H1 (cell line): ENCODE data around the gene ZWILCH. TPM values are rescaled to one million over a fixed set of nuclear protein-coding genes. Genes with fewer than 3 reads are reported as not detected.

ENCODE experiments used
- CTCF ChIA-PET: fragments of 300-600 bp; sonication (Branson Sonifier 250); formaldehyde crosslinking; loops from one replicate; lab custom pipeline; 2021; ENCODE audit not compliant: partially characterized antibody; lab: Charles Lee
- POLR2A ChIA-PET: fragments of 300-600 bp; sonication (Branson Sonifier 250); formaldehyde crosslinking; loops from one replicate; lab custom pipeline; 2021; ENCODE audit warnings: inconsistent platforms; ENCODE audit not compliant: partially characterized antibody; lab: Charles Lee
- DNase-seq, 2 experiments: peaks; one replicate each; pipeline versions ENCODE4 v3.0.0 to v3.0.0-alpha.2; 2010 to 2022; ENCODE audit warnings: low spot score in 2 of 2, low read depth in 1 of 2, mixed read lengths in 1 of 2
- FAIRE-seq: peaks from 2 replicates; lab custom pipeline; 2011; peaks lifted over from hg19 to GRCh38; lab: Jason Lieb, UNC
- H2AFZ ChIP-seq: 2 replicates; pipeline ENCODE4 v1.8.1; 2012; ENCODE audit warnings: low read length, inconsistent platforms
- H2AK5ac ChIP-seq: 2 replicates; pipeline ENCODE4 v1.6.1; 2013; ENCODE audit warnings: low read depth, low read length
- H2BK120ac ChIP-seq: replicated peaks from 2 replicates; pipeline ENCODE3; 2013; ENCODE audit warnings: low read depth, low read length, inconsistent platforms
- H2BK12ac ChIP-seq: 2 replicates; pipeline ENCODE4 v1.6.1; 2013; ENCODE audit warnings: low read depth, low read length
- H2BK15ac ChIP-seq: 2 replicates; pipeline ENCODE4 v1.6.1; 2013; ENCODE audit warnings: low read length
- H2BK20ac ChIP-seq: 2 replicates; pipeline ENCODE4 v1.6.1; 2013; ENCODE audit warnings: low read length
- H2BK5ac ChIP-seq: 2 replicates; pipeline ENCODE4 v1.6.1; 2013; ENCODE audit warnings: low read depth, low read length
- H3K14ac ChIP-seq: 2 replicates; pipeline ENCODE4 v1.6.1; 2013; ENCODE audit warnings: inconsistent platforms; ENCODE audit not compliant: insufficient read length
- H3K18ac ChIP-seq: 2 replicates; pipeline ENCODE4 v1.6.1; 2013; ENCODE audit warnings: low read length; ENCODE audit errors: extremely low read depth
- H3K23ac ChIP-seq: 2 replicates; pipeline ENCODE4 v1.6.1; 2013; ENCODE audit warnings: inconsistent platforms; ENCODE audit not compliant: insufficient read length
- H3K23me2 ChIP-seq: 2 replicates; pipeline ENCODE4 v1.6.1; 2013; ENCODE audit warnings: low read depth, low read length
- H3K27ac ChIP-seq: 2 replicates; pipeline ENCODE4 v1.6.1; 2011; ENCODE audit warnings: low read depth, low read length, inconsistent platforms
- H3K27me3 ChIP-seq, 4 experiments: replicated peaks in 1 of 4; 1 replicate in 1 of 4; 2 replicates in 3 of 4; pipeline versions ENCODE4 v1.6.1 to v1.8.1; 2011 to 2013; ENCODE audit warnings: low read length in 3 of 4, mild to moderate bottlenecking in 3 of 4, inconsistent platforms in 2 of 4, mixed read lengths in 2 of 4, moderate library complexity in 1 of 4; ENCODE audit not compliant: control insufficient read depth in 3 of 4, insufficient read depth in 3 of 4; ENCODE audit errors: extremely low read depth in 1 of 4
- H3K36me3 ChIP-seq, 4 experiments: 2 replicates each; pipeline versions ENCODE4 v1.6.1 to v1.8.1; 2011 to 2013; ENCODE audit warnings: mild to moderate bottlenecking in 4 of 4, low read length in 3 of 4, moderate library complexity in 2 of 4, control low read depth in 1 of 4, inconsistent platforms in 1 of 4; ENCODE audit not compliant: insufficient read depth in 4 of 4, control insufficient read depth in 2 of 4
- H3K4ac ChIP-seq: replicated peaks from 2 replicates; pipeline ENCODE3; 2013; ENCODE audit warnings: low read length, low read depth, mixed read lengths, inconsistent platforms; ENCODE audit not compliant: insufficient read length
- H3K4me1 ChIP-seq, 4 experiments: replicated peaks in 1 of 4; 1 replicate in 1 of 4; 2 replicates in 3 of 4; pipeline versions ENCODE4 v1.6.1 to v1.8.1; 2011 to 2013; ENCODE audit warnings: low read length in 3 of 4, inconsistent platforms in 2 of 4, mixed read lengths in 1 of 4; ENCODE audit not compliant: insufficient read depth in 4 of 4, control insufficient read depth in 3 of 4
- H3K4me2 ChIP-seq, 2 experiments: 2 replicates each; pipeline versions ENCODE4 v1.6.1 to v1.8.1; 2011 to 2013; ENCODE audit warnings: low read depth in 2 of 2, low read length in 2 of 2, control low read depth in 1 of 2, inconsistent platforms in 1 of 2, mild to moderate bottlenecking in 1 of 2; ENCODE audit not compliant: insufficient read depth in 1 of 2
- H3K4me3 ChIP-seq, 4 experiments: fragments of 200-600, 300-600 bp in 1 of 4; sonication (generic), shearing (Covaris generic), sonication (Bioruptor Twin) in 1 of 4; 2 replicates each; pipeline versions ENCODE4 v1.5.1 to v1.8.1; 2011 to 2016; ENCODE audit warnings: low read length in 4 of 4, low read depth in 3 of 4, control low read depth in 2 of 4, inconsistent platforms in 2 of 4, mild to moderate bottlenecking in 2 of 4, mixed read lengths in 1 of 4, moderate library complexity in 1 of 4; ENCODE audit not compliant: insufficient read depth in 2 of 4; ENCODE audit errors: extremely low read depth in 1 of 4
- H3K56ac ChIP-seq: replicated peaks from 2 replicates; pipeline ENCODE3; 2013; ENCODE audit warnings: low read depth, mild to moderate bottlenecking, mixed read lengths, low read length, inconsistent platforms; ENCODE audit not compliant: insufficient read length
- H3K79me1 ChIP-seq: 2 replicates; pipeline ENCODE4 v1.6.1; 2013; ENCODE audit warnings: low read depth, low read length, control low read depth
- H3K79me2 ChIP-seq, 2 experiments: 2 replicates each; pipeline versions ENCODE4 v1.6.1 to v1.8.1; 2012 to 2013; ENCODE audit warnings: low read length in 2 of 2, mild to moderate bottlenecking in 2 of 2, inconsistent platforms in 1 of 2; ENCODE audit not compliant: insufficient read depth in 2 of 2, control insufficient read depth in 1 of 2
- H3K9ac ChIP-seq, 4 experiments: replicated peaks in 1 of 4; 1 replicate in 1 of 4; 2 replicates in 3 of 4; pipeline versions ENCODE4 v1.6.1 to v1.8.1; 2011 to 2013; ENCODE audit warnings: low read depth in 3 of 4, low read length in 3 of 4, control low read depth in 2 of 4, mild to moderate bottlenecking in 2 of 4, moderate library complexity in 2 of 4, inconsistent platforms in 1 of 4; ENCODE audit errors: extremely low read depth in 1 of 4
- H3K9me3 ChIP-seq, 2 experiments: 2 replicates each; pipeline versions ENCODE4 v1.6.1 to v1.8.1; 2012 to 2013; ENCODE audit warnings: mild to moderate bottlenecking in 2 of 2, moderate library complexity in 2 of 2, control low read depth in 1 of 2, inconsistent platforms in 1 of 2, low read depth in 1 of 2, low read length in 1 of 2, mixed read lengths in 1 of 2; ENCODE audit not compliant: insufficient read depth in 2 of 2
- H4K20me1 ChIP-seq, 2 experiments: replicated peaks in 1 of 2; 2 replicates each; pipeline versions ENCODE3 to v1.8.1; 2011 to 2013; ENCODE audit warnings: inconsistent platforms in 2 of 2, low read length in 2 of 2, mild to moderate bottlenecking in 1 of 2; ENCODE audit not compliant: insufficient read depth in 2 of 2, control insufficient read depth in 1 of 2
- H4K5ac ChIP-seq: 2 replicates; pipeline ENCODE4 v1.6.1; 2013; ENCODE audit warnings: low read length, low read depth, mixed read lengths, inconsistent platforms; ENCODE audit not compliant: insufficient read length
- H4K8ac ChIP-seq: 2 replicates; pipeline ENCODE4 v1.8.0; 2013; ENCODE audit warnings: mild to moderate bottlenecking, moderate library complexity, low read length, inconsistent platforms; ENCODE audit not compliant: insufficient read depth; ENCODE audit errors: extremely low read depth
- H4K91ac ChIP-seq: replicated peaks from 2 replicates; pipeline ENCODE3; 2013; ENCODE audit warnings: low read length, mixed read lengths, inconsistent platforms; ENCODE audit not compliant: insufficient read length
- ASH2L ChIP-seq: fragments of 200-600, 300-600 bp; sonication (generic); IDR thresholded peaks from one replicate; pipeline ENCODE4 v1.7.1; 2017; ENCODE audit warnings: low read length
- BCL11A ChIP-seq, 2 experiments: IDR thresholded peaks; one replicate each; pipeline ENCODE4 v1.6.1; 2011; ENCODE audit warnings: low read depth in 2 of 2, low read length in 2 of 2, mild to moderate bottlenecking in 2 of 2
- GABPA ChIP-seq: IDR thresholded peaks from 2 replicates; pipeline ENCODE4 v1.6.1; 2011; ENCODE audit warnings: mild to moderate bottlenecking, low read length, moderate library complexity, borderline replicate concordance; ENCODE audit not compliant: insufficient read depth
- HDAC2 ChIP-seq, 2 experiments: fragments of 300-600 bp in 1 of 2; sonication (generic) in 1 of 2; IDR thresholded peaks; 2 replicates each; pipeline ENCODE4 v1.6.1; 2011 to 2012; ENCODE audit warnings: low read depth in 2 of 2, low read length in 2 of 2, mild to moderate bottlenecking in 2 of 2, moderate library complexity in 2 of 2, borderline replicate concordance in 1 of 2, inconsistent platforms in 1 of 2
- JUN ChIP-seq: IDR thresholded peaks from 2 replicates; pipeline ENCODE4 v1.6.1; 2011; ENCODE audit warnings: low read depth, mild to moderate bottlenecking, improper control_type of control experiment, low read length
- KDM1A ChIP-seq: fragments of 200-600, 300-600 bp; sonication (generic); IDR thresholded peaks from 2 replicates; pipeline ENCODE4 v1.7.1; 2016; ENCODE audit warnings: mild to moderate bottlenecking, low read length, borderline replicate concordance
- SAP30 ChIP-seq: fragments of 300-600 bp; sonication (generic); IDR thresholded peaks from 2 replicates; pipeline ENCODE4 v1.7.1; 2012; ENCODE audit warnings: low read length, moderate library complexity, mild to moderate bottlenecking, inconsistent platforms; ENCODE audit not compliant: insufficient read depth, insufficient replicate concordance
- YY1 ChIP-seq: IDR thresholded peaks from 2 replicates; pipeline ENCODE4 v1.6.1; 2011; ENCODE audit warnings: low read depth, mild to moderate bottlenecking, low read length
- ZNF274 ChIP-seq: IDR thresholded peaks from 2 replicates; pipeline ENCODE4 v1.7.0; 2012; ENCODE audit warnings: low read length, borderline replicate concordance; ENCODE audit errors: extremely low read depth
- whole genome bisulfite sequencing, 2 experiments: shearing (Covaris generic) in 1 of 2; methylation state at CpG; one replicate each; pipeline versions ENCODE4 v1.1.6 to v1.1.7; 2013 to 2015; ENCODE audit warnings: low lambda C conversion rate in 2 of 2, mixed read lengths in 2 of 2, inconsistent platforms in 1 of 2, low coverage in 1 of 2, missing lambda C conversion rate in 1 of 2; ENCODE audit not compliant: insufficient replicate concordance in 2 of 2, insufficient coverage in 1 of 2, insufficient read length in 1 of 2; ENCODE audit errors: extremely low coverage in 1 of 2, missing lambda C conversion rate in 1 of 2; 5-methylcytosine and 5-hydroxymethylcytosine counted together
- polyA plus RNA-seq, 7 experiments: library from polyadenylated mRNA; depleted of rRNA in 3 of 7; stranded (reverse) in 5 of 7; unstranded in 2 of 7; fragments of >200 nt in 5 of 7; fragments of 200-250 nt in 2 of 7; gene quantifications; 1 replicate in 5 of 7; 2 replicates in 1 of 7; 4 replicates in 1 of 7; pipeline versions ENCODE4 v1.2.1 to v1.2.3, GENCODE V29; 2011 to 2013; ENCODE audit warnings: missing spikeins in 2 of 7, mixed read lengths in 2 of 7
- total RNA-seq: library from RNA; stranded (reverse); fragmentation: NEBNext Ultra II Directional; extraction: Animal tissue kit (Norgen Biotek cat#: 25700); gene quantifications from 2 replicates; pipeline ENCODE4 v1.2.1, GENCODE V29; 2021

The ZWILCH gene
- total and polyA plus RNA-seq, 2 of the 8 experiments (the other 6 are each of a cell fraction or from before 2014, with no cell fraction given): 18.1 to 61.5 TPM

DNA sequence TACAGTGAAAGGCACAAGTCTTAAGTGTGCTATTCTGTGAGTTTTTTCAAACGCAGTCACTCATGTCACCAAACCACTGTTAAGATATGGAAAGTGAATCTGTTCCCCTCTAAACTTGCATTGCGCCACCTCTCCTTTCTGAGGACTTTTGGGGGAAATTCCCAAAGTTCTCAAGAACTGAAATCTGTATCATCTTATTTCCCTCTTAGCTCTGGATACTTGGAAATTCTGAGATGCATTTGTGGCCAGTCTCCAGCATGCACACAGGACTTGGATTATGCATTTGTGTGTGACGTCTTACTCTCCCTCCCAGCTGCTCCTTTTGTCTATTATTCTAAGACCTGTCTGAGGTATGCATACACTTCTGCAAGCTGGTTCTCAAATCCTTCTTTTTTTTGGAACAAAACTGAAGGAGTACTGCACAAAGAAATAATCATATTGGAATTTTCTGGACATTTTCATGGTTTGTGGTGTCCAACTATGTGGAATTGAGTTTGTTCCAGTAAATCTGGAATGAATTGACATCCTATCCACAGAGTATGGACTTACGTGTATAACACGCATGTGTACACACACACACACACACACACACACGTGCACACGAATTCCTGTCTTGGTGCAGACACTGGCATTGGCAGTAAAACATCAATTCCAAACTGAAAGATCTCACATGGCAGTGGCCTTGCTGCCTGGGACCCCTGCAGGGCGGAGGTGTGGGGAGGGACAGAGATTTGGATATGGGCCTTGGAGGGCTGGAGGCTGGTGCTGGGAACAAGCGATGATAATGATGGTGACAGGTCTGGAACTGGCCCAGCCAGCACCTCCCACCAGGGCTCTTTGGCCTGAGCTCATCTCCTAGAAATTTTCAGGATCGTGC, 68.8 kb downstream of the ZWILCH start:
- FAIRE-seq (no peak), DNase-seq (no peak)
- POLR2A ChIA-PET: interaction anchor here (1.5 kb wide), 1 partner anchor 127 kb away, joined by 3 read pairs; no protein-coding TSS in a partner anchor
- no peak overlapping the region for H2BK5ac ChIP-seq
- no peak overlapping the region for H2BK12ac ChIP-seq
- WGBS, 2 experiments: 84% methylated on average over 10 of the region's 10 CpGs; no CpG with 5 or more reads in 1 of the 2 experiments
- H4K20me1 ChIP-seq: no peaks in the 10 kb centered on the region
- no peak overlapping the region for H3K23ac ChIP-seq
- no peak overlapping the region for H3K18ac ChIP-seq
- H2BK15ac ChIP-seq: no peak overlapping the region
- H3K4ac ChIP-seq: no peak overlapping the region
- no peaks in the 10 kb centered on the region for H3K9me3 ChIP-seq
- H3K27ac ChIP-seq: no peak overlapping the region
- H2AK5ac ChIP-seq: no peak overlapping the region
- H3K27me3 ChIP-seq: no peaks in the 10 kb centered on the region
- no peak overlapping the region for H2AFZ ChIP-seq
- H3K79me2 ChIP-seq: no peaks in the 10 kb centered on the region
- no peak overlapping the region for H2BK20ac ChIP-seq
- no peak overlapping the region for H3K56ac ChIP-seq
- H3K36me3 ChIP-seq: no peaks in the 10 kb centered on the region
- H3K23me2 ChIP-seq: no peaks in the 10 kb centered on the region
- H3K14ac ChIP-seq: no peak overlapping the region
- no peak overlapping the region; the same call in none of the 2 replicates for H4K8ac ChIP-seq
- no peak overlapping the region for H4K91ac ChIP-seq
- no peak overlapping the region for H2BK120ac ChIP-seq
- H3K79me1 ChIP-seq: no peaks in the 10 kb centered on the region
- CTCF ChIA-PET: interaction anchor here (1.0 to 3.5 kb wide), 5 partner anchors 8 to 278 kb away, joined by 3 to 17 read pairs (median 11); partner anchors contain the start of gene LCTL
- H3K4me1 ChIP-seq: no peaks in the 10 kb centered on the region
- H3K4me3 ChIP-seq: no peak overlapping the region
- no peak overlapping the region for H3K4me2 ChIP-seq
- no peak overlapping the region for H3K9ac ChIP-seq
- H4K5ac ChIP-seq: no peak overlapping the region
- TF ChIP-seq ZNF274 (no peak), GABPA (no peak), HDAC2 (IDR thresholded peaks at IDR 0.05; ENCODE audit: borderline replicate concordance in 1 of 2, low read depth in 2 of 2, low read length in 2 of 2) (no peak), SAP30 (no peak), BCL11A (IDR thresholded peaks at IDR 0.05; ENCODE audit: low read depth in 2 of 2, low read length in 2 of 2) (no peak), KDM1A (no peak), ASH2L (no peak), YY1 (no peak), JUN (no peak)
